ENCODE measurements around the gene MPPED2. TPM values are rescaled to one million over a fixed set of nuclear protein-coding genes. Genes with fewer than 3 reads are reported as not detected.

MPPED2 gene
- total RNA-seq, 1 experiment from 2014 or later = not detected

- no peak for DNase-seq (ENCODE audit: low spot score)
- in situ Hi-C loops (cut with HindIII; ENCODE audit: low sequenced_read_pairs) = no loop called here
These were observed 120.5 kb downstream of the MPPED2 start for GRCh38 chr11:30465623-30466022.

DNA sequence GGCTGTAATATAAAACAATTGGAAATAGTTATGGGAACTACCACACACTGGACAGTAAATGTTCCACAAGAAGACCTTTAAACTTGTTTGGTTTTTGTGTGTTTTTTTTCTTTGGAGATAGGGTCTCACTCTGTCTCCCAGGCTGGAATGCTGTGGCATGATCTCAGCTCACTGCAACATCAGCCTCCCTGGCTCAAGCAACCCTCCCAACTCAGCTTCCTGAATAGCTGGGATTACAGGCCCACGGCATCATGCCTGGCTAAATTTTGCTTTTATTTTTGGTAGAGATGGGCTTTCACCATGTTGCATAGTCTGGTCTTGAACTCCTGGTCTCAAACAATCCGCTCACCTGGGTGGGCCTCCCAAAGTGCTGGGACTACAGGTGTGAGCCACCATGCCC, 121.0 kb downstream of the MPPED2 start:
- DNase-seq (ENCODE audit: low spot score) = no peak

GRCh38 chr11:30463266-30463665, 122.9 kb downstream of the MPPED2 start:
- in situ Hi-C loops (cut with HindIII; ENCODE audit: low sequenced_read_pairs) = no loop called here
- no peak for DNase-seq (ENCODE audit: low spot score)

More for the DNA sequence above, 121.0 kb downstream of the MPPED2 start:
- in situ Hi-C loops (cut with HindIII; ENCODE audit: low sequenced_read_pairs) = no loop called here

- in situ Hi-C loops (cut with HindIII; ENCODE audit: low sequenced_read_pairs) = no loop called here
- no peak for DNase-seq (ENCODE audit: low spot score)
These were observed 123.7 kb downstream of the MPPED2 start for GRCh38 chr11:30462421-30462820.

- in situ Hi-C loops (cut with HindIII; ENCODE audit: low sequenced_read_pairs) = no loop called here
- DNase-seq (ENCODE audit: low spot score) = no peak
These were observed 126.3 kb downstream of the MPPED2 start for GRCh38 chr11:30459821-30460220.

GRCh38 chr11:30459306-30459705, 126.8 kb downstream of the MPPED2 start:
- DNase-seq (ENCODE audit: low spot score) = no peak
- in situ Hi-C loops (cut with HindIII; ENCODE audit: low sequenced_read_pairs) = no loop called here

GRCh38 chr11:30458541-30458940, 127.6 kb downstream of the MPPED2 start:
- no peak for DNase-seq (ENCODE audit: low spot score)
- in situ Hi-C loops (cut with HindIII; ENCODE audit: low sequenced_read_pairs) = no loop called here

DNA sequence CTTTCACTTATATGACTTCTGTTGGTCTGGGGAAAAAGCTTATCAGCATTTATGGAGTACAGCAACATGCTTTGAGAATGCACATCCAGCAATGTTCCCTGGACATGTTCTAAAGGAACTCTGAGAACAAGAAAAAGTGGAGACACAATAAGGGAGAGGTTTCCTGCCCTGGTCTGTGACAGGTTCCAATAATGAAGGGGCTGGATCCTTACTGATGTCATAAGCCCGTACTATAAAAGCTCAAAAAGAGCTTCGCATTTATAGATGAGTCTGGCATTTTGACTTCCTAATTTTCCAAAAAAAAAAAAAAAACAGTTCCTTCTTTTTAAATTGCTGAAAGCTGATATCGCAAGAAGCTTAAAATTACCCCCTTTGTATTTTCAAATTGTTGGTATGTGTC, 129.1 kb downstream of the MPPED2 start:
- in situ Hi-C loops (cut with HindIII; ENCODE audit: low sequenced_read_pairs) = no loop called here

DNA sequence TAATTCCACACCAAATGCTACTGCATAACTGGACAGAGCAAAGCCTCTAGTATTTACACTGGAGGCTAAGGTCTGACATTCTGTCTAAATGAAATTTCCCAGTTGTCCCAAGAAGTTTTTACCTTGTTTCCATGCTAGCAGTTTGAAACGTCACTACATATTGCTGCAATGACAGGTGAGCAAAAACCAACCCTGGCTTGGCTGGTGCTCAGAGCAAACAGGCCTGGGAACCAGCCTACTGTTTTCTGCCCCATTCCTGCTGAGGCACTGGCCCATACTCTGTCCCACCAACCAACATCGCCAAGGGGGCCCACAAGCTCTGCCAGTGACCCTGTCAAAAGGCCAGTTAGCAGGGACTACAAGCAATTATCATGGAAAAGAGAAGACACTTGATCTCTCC, 131.1 kb downstream of the MPPED2 start:
- in situ Hi-C loops (cut with HindIII; ENCODE audit: low sequenced_read_pairs) = no loop called here
- no peak for DNase-seq (ENCODE audit: low spot score)

More for the DNA sequence above, 129.1 kb downstream of the MPPED2 start:
- no peak for DNase-seq (ENCODE audit: low spot score)

- no peak for DNase-seq (ENCODE audit: low spot score)
- in situ Hi-C loops (cut with HindIII; ENCODE audit: low sequenced_read_pairs) = no loop called here
These were observed 131.6 kb downstream of the MPPED2 start for GRCh38 chr11:30454541-30454940.

DNA sequence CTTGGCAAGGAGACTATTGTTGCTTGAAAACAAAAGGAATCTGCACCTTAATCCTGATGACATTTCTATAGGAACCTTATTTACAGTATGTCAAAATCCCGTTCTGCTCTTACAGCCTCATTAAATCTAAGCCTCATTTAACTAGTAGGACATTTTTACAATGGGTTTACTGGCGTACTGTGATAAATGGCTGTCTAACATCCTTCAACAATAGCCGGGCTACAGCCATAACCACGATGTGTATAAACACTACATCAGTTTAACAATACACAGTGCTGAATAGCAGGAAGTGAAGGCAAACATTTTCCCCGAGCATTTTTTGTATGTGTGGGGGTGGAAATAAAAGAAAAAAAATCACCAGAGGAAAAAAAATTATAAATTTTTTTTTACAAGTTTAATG, 132.0 kb downstream of the MPPED2 start:
- in situ Hi-C loops (cut with HindIII; ENCODE audit: low sequenced_read_pairs) = no loop called here
- no peak for DNase-seq (ENCODE audit: low spot score)

DNA sequence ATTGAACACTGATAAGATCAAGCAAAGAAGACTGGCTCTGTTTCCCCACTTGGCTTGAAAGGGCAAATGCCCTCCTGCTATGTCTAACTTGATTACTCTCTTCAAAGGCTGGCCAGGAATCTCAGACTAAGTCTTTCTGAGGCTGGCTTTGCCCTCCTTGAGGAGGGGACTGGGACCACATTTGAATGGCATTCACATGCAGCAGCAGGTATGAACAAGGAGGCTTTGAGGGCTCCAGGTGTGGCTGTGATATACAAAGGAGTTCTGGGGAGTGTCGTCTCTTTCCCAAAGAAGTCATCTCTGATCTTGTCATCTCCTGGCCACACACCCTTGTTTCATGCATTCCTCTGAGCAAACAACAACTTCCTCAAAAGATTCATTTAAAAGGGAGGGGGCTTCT, 132.4 kb downstream of the MPPED2 start:
- no peak for DNase-seq (ENCODE audit: low spot score)
- in situ Hi-C loops (cut with HindIII; ENCODE audit: low sequenced_read_pairs) = no loop called here

DNA sequence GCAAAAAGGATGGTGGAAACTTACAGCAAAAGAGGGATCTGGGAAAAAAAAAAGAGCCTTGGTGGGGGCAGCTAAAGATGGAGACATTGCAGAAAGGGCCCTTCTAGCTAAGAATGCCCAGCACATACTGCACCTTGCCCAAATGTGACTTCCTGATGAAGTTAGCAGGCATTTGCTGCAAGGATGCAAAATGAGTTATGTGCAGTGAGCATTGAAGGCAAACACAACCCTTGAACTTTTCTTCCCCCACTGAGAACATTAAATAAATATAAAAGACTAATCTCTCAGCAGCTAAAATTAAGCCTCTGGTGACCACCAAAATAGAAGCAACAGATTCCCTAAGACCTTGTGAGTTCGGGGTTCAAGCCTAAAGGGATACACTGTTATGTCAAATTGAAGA, 133.3 kb downstream of the MPPED2 start:
- no peak for DNase-seq (ENCODE audit: low spot score)
- in situ Hi-C loops (cut with HindIII; ENCODE audit: low sequenced_read_pairs) = no loop called here

DNA sequence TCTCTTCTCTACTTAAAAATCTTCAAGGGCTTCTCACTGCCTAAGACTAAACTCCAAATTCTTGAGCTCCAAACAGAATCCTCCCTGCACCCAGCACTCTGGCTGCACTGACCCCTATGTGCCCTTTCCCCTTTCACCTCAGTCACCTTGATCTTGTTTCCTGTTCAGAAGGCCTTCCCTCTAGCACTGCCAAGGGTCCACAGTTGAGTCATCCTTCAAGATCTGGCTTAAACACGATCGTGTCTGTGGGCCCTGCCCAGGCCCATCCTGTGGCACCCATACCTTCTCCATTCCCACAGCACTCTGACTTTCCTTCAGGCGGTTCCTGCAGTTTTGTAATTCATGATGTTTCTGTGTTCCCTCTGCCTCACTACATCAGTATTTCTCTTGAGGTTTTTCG, 134.0 kb downstream of the MPPED2 start:
- in situ Hi-C loops (cut with HindIII; ENCODE audit: low sequenced_read_pairs) = no loop called here

DNA sequence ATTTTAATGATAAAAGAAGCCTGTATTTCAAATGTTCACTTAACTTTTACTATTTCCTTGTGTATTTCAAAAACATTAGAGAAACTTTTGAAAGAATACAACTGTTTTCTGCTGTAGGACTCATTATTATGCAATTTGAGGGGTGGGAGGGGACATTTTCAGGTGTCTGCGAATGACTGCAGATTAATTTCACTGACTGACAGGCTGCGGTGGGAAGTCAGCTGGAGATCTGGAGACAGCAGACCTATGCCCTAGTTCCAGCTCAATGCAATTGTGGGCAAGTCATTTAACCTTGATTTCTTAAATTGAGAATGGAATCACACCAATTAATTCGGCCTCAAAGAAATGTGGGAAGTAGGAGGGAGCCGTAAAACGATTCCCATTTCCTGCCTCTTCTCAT, 134.5 kb downstream of the MPPED2 start:
- in situ Hi-C loops (cut with HindIII; ENCODE audit: low sequenced_read_pairs) = no loop called here
- DNase-seq (ENCODE audit: low spot score) = no peak

More for the DNA sequence above, 134.0 kb downstream of the MPPED2 start:
- DNase-seq (ENCODE audit: low spot score) = no peak

DNA sequence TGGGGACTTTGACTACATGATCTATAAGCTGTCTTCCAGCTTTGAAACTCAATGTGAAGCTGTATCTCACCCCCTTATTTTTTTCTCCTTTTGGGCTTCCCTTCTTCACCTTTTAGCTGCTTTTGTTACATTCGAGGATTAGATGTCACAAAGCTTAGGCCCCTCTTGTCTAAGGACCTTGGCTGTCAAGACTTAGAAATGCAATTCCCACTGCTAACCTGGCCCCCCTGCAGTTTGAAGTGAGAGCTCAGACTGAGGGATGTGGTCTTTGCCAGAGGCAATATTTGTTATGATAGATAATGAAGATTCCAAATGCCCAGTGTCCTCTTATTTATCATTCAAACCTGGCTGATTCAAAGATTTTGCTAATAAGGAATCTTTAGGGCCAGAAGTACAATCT, 135.0 kb downstream of the MPPED2 start:
- in situ Hi-C loops (cut with HindIII; ENCODE audit: low sequenced_read_pairs) = no loop called here
- DNase-seq (ENCODE audit: low spot score) = no peak

DNA sequence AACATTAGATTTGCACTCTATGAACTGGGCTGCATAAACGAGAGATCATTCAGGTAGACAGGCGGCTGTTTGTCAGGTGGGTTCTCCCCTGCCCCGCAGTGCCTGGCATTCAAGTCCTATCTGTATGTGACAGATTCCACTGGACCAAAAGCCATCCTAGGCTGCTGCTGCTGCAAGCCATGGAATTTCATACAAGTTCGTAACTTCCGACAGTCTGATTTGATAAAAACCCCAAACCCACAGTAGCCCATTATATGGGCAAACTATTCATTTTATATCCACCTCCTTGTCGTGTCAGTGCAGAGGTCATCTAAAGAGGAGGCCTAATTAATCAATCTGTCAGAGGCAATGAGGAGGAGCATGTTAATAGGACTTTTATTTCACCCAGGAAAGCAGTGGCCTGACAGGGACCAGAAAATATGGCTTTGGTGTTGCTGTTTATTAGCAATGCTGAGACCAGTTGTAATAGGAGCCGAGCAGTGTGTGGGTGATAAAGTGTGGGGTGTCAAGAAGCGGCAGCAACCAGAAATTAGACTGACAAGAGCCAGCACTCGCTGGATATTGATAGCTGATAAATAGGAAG, 139.0 kb downstream of the MPPED2 start:
- in situ Hi-C loops (cut with HindIII; ENCODE audit: low sequenced_read_pairs) = no loop called here
- DNase-seq (ENCODE audit: low spot score) = no peak

- in situ Hi-C loops (cut with HindIII; ENCODE audit: low sequenced_read_pairs) = no loop called here
- DNase-seq (ENCODE audit: low spot score) = no peak
These were observed 139.6 kb downstream of the MPPED2 start for GRCh38 chr11:30446520-30446919.

DNA sequence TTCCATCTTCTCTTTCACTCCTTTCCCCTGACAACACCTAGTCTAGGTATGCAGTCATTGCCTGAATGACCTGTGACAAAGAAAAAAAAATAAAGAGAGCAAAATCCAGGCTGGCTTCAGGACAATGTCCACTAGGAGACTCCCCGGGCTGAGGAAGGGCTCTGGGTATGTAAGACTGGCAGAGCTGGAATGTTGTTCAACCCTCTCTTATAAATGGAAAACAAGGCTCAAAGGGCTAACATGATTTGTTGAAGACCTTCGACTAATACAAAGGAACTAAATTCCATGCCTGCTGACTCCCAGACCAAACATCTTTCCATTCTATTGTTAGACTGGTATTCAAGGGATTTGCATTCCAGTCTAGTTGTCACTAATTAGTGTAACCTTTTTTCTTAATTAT, 141.1 kb downstream of the MPPED2 start:
- in situ Hi-C loops (cut with HindIII; ENCODE audit: low sequenced_read_pairs) = no loop called here
- no peak for DNase-seq (ENCODE audit: low spot score)

DNA sequence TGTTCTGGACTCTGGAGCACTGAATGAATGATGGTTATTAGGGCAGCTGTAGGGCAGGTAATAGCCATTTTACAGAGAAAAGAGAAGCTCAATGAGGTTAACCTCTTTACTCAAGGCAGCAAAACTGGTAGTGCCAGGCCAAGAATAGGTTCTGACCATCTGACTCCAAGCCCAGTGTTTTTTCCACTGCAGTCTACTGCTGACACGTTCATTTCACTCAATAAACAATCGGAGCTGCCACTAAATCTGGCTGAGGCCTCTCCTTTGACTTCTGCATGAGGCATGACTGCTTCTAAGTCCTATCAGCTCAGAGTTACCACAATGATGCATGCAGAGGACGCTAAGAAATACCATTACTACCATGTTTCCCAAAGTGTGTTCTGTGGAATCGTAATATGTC, 145.6 kb downstream of the MPPED2 start:
- in situ Hi-C loops (cut with HindIII; ENCODE audit: low sequenced_read_pairs) = no loop called here
- DNase-seq (ENCODE audit: low spot score) = no peak

DNA sequence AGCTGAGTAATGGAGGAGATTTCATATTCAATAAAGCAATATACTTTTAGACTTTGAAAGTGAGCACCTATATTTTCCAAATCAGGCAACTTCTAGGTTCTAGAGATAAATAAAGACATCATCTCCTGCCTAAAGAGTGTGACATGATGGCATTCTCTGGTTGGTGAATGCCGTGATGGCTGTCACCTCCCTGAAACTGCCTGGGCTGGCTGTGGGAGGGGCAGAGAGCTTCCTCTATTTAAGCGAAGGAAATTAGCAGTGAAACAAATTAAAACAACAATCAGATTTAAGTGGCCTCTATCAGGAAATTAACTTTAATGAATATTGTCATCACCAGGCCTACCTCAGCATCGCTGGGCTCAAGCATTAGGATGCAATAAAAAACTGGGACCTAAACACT, 149.4 kb downstream of the MPPED2 start:
- DNase-seq (ENCODE audit: low spot score) = no peak
- in situ Hi-C loops (cut with HindIII; ENCODE audit: low sequenced_read_pairs) = no loop called here

- no peak for DNase-seq (ENCODE audit: low spot score)
- in situ Hi-C loops (cut with HindIII; ENCODE audit: low sequenced_read_pairs) = no loop called here
These were observed 150.7 kb downstream of the MPPED2 start for GRCh38 chr11:30435488-30435887.
